ENCODE data around the gene MTR. TPM values are rescaled to one million over a fixed set of nuclear protein-coding genes. Genes with fewer than 3 reads are reported as not detected.

MTR gene
- total and polyA plus RNA-seq, 11 donors: 11.8 to 84.2 (median 47.4) TPM

- peak overlapping the region; percentile 2 to 81 (median 71) for H3K27ac ChIP-seq
These were observed 49.6 kb downstream of the MTR start for GRCh38 chr1:236844499-236845271.

DNA sequence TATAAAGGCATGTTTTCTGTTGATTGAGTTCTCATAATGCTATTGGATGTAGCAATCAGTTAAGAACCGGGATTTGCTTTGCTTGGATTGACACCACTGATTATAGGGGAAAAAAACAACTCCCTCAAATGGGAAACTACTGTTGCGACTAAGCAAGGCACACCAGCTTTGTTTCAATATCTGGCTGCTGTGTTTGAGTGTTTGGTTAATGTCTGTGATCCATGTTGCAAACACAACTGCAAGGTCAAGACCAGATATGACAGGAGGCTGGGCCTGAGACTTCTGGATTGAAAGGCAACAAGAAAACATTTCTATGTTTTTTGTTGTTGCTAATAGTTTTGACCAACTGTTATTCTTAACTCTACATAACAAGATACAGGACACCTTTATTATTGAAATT is 50.7 kb downstream of the MTR start:
- no peak for DNase-seq
- H3K27ac ChIP-seq: peak overlapping the region in 9 of 12 donors; percentile 37 to 81 (median 71)
- no peaks in the 10 kb centered on the region for H3K9me3 ChIP-seq
- intact Hi-C loops (cut with DNase I): no loop called here
- ATAC-seq: peak in 2 of 4 donors; percentile 43 to 53
- H3K4me3 ChIP-seq: no peak overlapping the region
- WGBS, 4 donors: 53 to 59% (median 57%) methylated on average over 2 of the region's 2 CpGs
- peaks cover 0 to 42% (median 5%) of the 10 kb centered on the region in 12 donors for H3K4me1 ChIP-seq
- no peaks in the 10 kb centered on the region for H3K27me3 ChIP-seq
- TF ChIP-seq POLR2A (IDR thresholded peaks at IDR 0.05) (no peak), CTCF (IDR thresholded peaks at IDR 0.05) (no peak)
- H3K36me3 ChIP-seq: peaks cover 0 to 57% (median 32%) of the 10 kb centered on the region in 9 donors

More at GRCh38 chr1:236844499-236845271, 49.6 kb downstream of the MTR start:
- no peaks in the 10 kb centered on the region for H3K9me3 ChIP-seq
- WGBS, 4 donors: 61 to 80% (median 76%) methylated on average over 5 of the region's 5 CpGs
- H3K4me1 ChIP-seq: peaks cover 0 to 42% (median 5%) of the 10 kb centered on the region in 12 donors
- H3K27me3 ChIP-seq: no peaks in the 10 kb centered on the region
- H3K36me3 ChIP-seq: peaks cover 0 to 57% (median 36%) of the 10 kb centered on the region in 9 donors
- no peak overlapping the region for H3K4me3 ChIP-seq
- TF ChIP-seq CTCF (IDR thresholded peaks at IDR 0.05) (no peak), POLR2A (IDR thresholded peaks at IDR 0.05) (no peak)
- no peak for DNase-seq
- intact Hi-C loops (cut with DNase I): no loop called here
- ATAC-seq: peak; percentile 45 to 82 (median 80)

DNA sequence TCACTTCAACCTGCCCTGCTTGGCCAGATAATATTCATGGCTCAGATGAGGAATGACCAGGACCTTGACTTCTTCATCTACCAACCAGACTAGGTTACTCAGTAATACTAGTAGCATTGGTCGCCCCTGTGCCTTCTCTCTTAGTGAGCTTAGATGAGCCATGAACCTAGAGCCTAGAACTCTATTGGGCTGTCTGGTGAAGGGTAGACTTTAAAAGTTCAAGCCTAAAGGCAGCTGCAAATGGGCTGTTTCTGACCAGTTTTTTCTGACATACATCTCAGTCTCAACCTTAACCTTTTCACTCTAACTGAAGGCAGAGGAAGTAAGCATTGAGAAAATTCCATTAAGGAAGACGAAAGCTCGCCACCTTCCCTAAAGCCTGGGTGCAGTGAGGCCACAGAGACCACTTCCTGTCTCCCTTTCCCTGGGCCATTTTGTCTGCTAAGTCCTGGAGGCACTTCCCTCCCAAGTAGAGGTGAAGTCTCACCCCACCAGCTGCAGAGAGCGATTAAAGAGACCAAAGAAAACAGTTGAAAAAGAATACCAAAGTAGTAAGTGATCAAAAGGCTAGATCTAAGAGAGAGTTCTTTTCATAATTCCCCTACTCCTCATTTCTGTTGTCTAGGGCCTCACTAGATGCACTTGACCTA is 53.3 kb downstream of the MTR start:
- H3K9me3 ChIP-seq: no peaks in the 10 kb centered on the region
- no peak for TF ChIP-seq POLR2A (IDR thresholded peaks at IDR 0.05)
- no peak for TF ChIP-seq CTCF (IDR thresholded peaks at IDR 0.05)
- no peaks in the 10 kb centered on the region for H3K27me3 ChIP-seq
- no peak overlapping the region for H3K27ac ChIP-seq
- intact Hi-C loops (cut with DNase I): no loop called here
- no peak for DNase-seq
- ATAC-seq: no peak
- WGBS, 4 donors: 73 to 90% (median 88%) methylated on average over 4 of the region's 4 CpGs
- no peak overlapping the region for H3K4me3 ChIP-seq
- peaks cover 0 to 67% (median 38%) of the 10 kb centered on the region in 9 donors for H3K36me3 ChIP-seq
- peaks cover 0 to 42% (median 5%) of the 10 kb centered on the region in 12 donors for H3K4me1 ChIP-seq

Data from heart left ventricle (tissue), 16 donors.